Measurements from ENCODE around the gene USP48. TPM values are rescaled to one million over a fixed set of nuclear protein-coding genes. Genes with fewer than 3 reads are reported as not detected.
"Not testable (repeated sequence)": the region's sequence is repeated elsewhere in the genome, so short reads cannot be mapped to it uniquely, and the experiment has no call there.

USP48 gene
- total and polyA plus RNA-seq, 12 donors, result 35.9 to 156 (median 86.4) TPM

DNA sequence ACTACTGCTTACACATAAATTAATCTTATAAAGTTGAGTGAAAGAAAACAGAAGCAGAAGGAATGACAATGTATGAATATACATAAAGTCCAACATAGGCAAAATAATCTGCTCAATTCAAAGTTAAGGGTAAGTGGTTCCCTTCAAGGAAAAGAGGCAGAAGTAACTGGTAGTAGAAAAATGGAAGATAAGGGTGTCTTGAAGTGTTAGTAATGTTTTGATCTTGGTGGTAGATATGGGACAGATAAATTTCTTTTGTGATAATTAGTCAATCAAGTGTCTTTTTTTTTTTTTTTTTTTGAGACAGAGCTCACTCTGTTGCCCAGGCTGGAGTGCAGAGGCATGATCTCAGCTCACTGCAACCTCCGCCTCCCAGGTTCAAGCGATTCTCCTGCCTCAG lies 12.7 kb downstream of the USP48 start:
- DNase-seq, result no peak
- Histone ChIP-seq H3K4me3 (no peak overlapping the region), H3K9me3 (replicated peaks in 1 of 3) (no peaks in the 10 kb centered on the region), H3K27me3 (no peaks in the 10 kb centered on the region), H3K4me1 (replicated peaks in 1 of 2) (peaks cover 15 to 49% of the 10 kb centered on the region in 2 donors), H3K27ac (peak overlapping the region in 1 of 5 donors; percentile 48), H3K36me3 (replicated peaks in 1 of 2) (no peaks in the 10 kb centered on the region)
- intact Hi-C loops (cut with DNase I), result no loop called here
- TF ChIP-seq POLR2A (IDR thresholded peaks at IDR 0.05) (no peak), CTCF (IDR thresholded peaks at IDR 0.05) (no peak)
- WGBS, 4 donors, result 86 to 100% (median 95%) methylated on average over 2 of the region's 2 CpGs

DNA sequence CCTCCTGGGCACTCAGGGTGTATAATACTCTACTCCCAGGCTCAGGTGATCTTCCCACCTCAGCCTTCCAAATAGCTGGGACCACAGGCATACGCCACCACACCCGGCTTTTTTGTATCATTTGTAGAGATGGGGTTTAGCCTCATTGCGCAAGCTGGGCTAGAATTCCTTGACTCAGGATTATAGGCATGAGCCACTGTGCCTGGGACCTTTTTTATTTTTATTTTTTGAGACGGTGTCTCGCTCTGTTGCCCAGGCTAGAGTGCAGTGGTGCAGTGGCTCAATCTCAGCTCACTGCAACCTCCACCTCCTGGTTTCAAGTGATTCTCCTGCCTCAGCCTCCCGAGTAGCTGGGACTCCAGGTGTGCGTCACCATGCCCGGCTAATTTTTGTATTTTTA lies 15.8 kb downstream of the USP48 start:
- H3K4me3 ChIP-seq; H3K9me3 ChIP-seq (replicated peaks in 1 of 3); H3K27me3 ChIP-seq; intact Hi-C loops (cut with DNase I); H3K36me3 ChIP-seq (replicated peaks in 1 of 2): not testable (repeated sequence)
- Histone ChIP-seq H3K4me1 (replicated peaks in 1 of 2) (peaks cover 27 to 64% of the 10 kb centered on the region in 2 donors), H3K27ac (peak overlapping the region; percentile 17 to 84 (median 67))
- WGBS, 4 donors, result 91 to 92% (median 91%) methylated on average over 8 of the region's 8 CpGs
- peak in 3 of 7 donors; percentile 12 to 52 (median 33) for DNase-seq

DNA sequence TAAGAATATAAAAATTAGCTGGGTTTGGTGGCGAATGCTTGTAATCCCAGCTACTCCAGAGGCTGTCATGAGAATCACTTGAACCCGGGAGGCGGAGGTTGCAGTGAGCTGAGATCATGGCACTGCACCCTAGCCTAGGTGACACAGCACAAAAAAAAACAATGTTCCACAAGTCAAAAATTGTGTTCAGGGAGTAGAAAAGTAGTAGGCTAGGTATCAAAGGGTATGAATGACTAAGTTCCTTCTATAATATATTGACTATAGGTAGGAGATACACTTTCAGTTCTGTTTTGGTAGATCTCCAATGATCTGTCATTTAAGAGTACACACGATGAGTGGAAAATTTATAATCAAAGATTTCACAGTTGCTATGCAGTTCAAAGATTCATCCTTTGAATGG lies 16.7 kb downstream of the USP48 start:
- Histone ChIP-seq H3K27me3 (no peaks in the 10 kb centered on the region), H3K4me1 (replicated peaks in 1 of 2) (peaks cover 27 to 59% of the 10 kb centered on the region in 2 donors), H3K36me3 (replicated peaks in 1 of 2) (no peaks in the 10 kb centered on the region), H3K4me3 (no peak overlapping the region), H3K27ac (peak overlapping the region; percentile 78 to 94 (median 86)), H3K9me3 (replicated peaks in 1 of 3) (no peaks in the 10 kb centered on the region)
- peak in 1 of 7 donors; percentile 11 for DNase-seq
- TF ChIP-seq POLR2A (IDR thresholded peaks at IDR 0.05) (no peak), CTCF (IDR thresholded peaks at IDR 0.05) (no peak)
- WGBS, 4 donors, result 64 to 76% (median 74%) methylated on average over 4 of the region's 4 CpGs
- intact Hi-C loops (cut with DNase I), result no loop called here

DNA sequence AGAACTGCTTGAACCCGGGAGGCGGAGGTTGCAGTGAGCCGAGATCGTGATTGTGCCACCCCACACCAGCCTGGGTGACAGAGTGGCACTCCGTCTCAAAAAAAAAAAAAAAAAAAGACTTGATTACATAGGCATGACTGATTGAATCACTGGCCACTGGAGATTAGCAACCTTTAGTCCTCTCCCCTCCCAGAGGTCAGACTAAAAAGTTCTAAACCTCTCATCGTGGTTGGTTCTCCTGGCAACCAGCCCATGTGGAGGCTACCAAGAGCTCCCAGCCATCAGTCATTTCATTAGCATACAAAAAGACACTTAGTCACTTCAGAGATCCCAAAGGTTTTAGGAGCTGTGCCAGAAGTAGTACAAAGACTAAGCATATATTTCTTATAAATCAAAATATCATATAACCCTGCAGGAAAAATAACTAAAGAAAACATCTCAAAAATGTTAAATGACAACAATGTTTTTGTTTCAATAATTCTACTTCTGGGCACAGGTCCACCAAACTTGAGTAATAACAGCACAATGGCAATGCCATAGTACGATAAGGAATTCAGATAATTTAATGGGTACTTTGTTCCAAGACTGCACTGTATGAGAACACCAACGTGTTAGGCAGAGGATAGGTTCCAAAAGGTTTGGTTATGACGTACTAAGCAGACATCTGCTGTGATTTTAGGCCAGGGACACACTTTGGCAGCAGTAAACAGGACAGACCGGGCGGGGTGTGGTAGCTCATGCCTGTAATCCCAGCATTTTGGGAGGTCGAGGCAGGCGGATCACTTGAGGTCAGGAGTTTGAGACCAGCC lies 18.1 kb downstream of the USP48 start:
- peak; percentile 86 to 95 (median 93) for DNase-seq
- Histone ChIP-seq H3K27ac (peak overlapping the region; percentile 67 to 94 (median 86)), H3K4me1 (replicated peaks in 1 of 2) (peaks cover 27 to 64% of the 10 kb centered on the region in 2 donors), H3K36me3 (replicated peaks in 1 of 2) (no peaks in the 10 kb centered on the region), H3K4me3 (no peak overlapping the region), H3K9me3 (replicated peaks in 1 of 3) (no peaks in the 10 kb centered on the region), H3K27me3 (no peaks in the 10 kb centered on the region)
- intact Hi-C loops (cut with DNase I), result no loop called here
- no peak for TF ChIP-seq CTCF (IDR thresholded peaks at IDR 0.05)
- peak in 1 of 2 donors; percentile 55 for TF ChIP-seq POLR2A (IDR thresholded peaks at IDR 0.05)
- WGBS, 4 donors, result 25 to 46% (median 29%) methylated on average over 12 to 13 of the region's 13 CpGs

Measured in adrenal gland (tissue), 12 donors.